Panc1 (cell line): Measurements from ENCODE around the gene TMEM61. TPM values are rescaled to one million over a fixed set of nuclear protein-coding genes. Genes with fewer than 3 reads are reported as not detected.

ENCODE experiments used
- ATAC-seq: fragments of 200-7000 bp; cut with Tn5 transposase; 2 replicates; pipeline ENCODE4 v1.9.1; 2020; ENCODE audit warnings: mild to moderate bottlenecking, moderate library complexity
- BruUV-seq: library from RNA; stranded (reverse); fragments of 400-500 nt; replicated peaks from 2 replicates; lab custom pipeline; 2021; lab: Mats Ljungman, UMichigan
- CTCF ChIA-PET: fragments of 300-600 bp; sonication (Branson Sonifier 250); formaldehyde crosslinking; loops from one replicate; lab custom pipeline; 2022; ENCODE audit warnings: antibody characterized with exemption; lab: Charles Lee
- POLR2A ChIA-PET: fragments of 300-600 bp; sonication (Branson Sonifier 250); formaldehyde crosslinking; loops from one replicate; lab custom pipeline; 2022; ENCODE audit warnings: antibody characterized with exemption; lab: Charles Lee
- DNase-seq: peaks from one replicate; pipeline ENCODE4 v3.0.0-alpha.2; 2010; ENCODE audit warnings: low read depth, low spot score
- H3K27ac ChIP-seq: 2 replicates; pipeline ENCODE4 v1.5.1; 2011; ENCODE audit warnings: mild to moderate bottlenecking, low read length, inconsistent platforms
- H3K27me3 ChIP-seq: fragments of 200-500 bp; sonication (Bioruptor generic); 2 replicates; pipeline ENCODE4 v1.6.0; 2014; ENCODE audit warnings: low read length, inconsistent platforms; ENCODE audit not compliant: control insufficient read depth, insufficient read depth
- H3K36me3 ChIP-seq: fragments of 200-500 bp; sonication (Bioruptor generic); 2 replicates; pipeline ENCODE4 v1.5.1; 2014; ENCODE audit warnings: inconsistent platforms, mild to moderate bottlenecking, low read length, moderate library complexity; ENCODE audit not compliant: control insufficient read depth, insufficient read depth
- H3K4me1 ChIP-seq: 2 replicates; pipeline ENCODE4 v1.5.1; 2011; ENCODE audit warnings: inconsistent platforms, mild to moderate bottlenecking, low read length, moderate library complexity; ENCODE audit not compliant: control insufficient read depth, insufficient read depth
- H3K4me3 ChIP-seq, 2 experiments: 2 replicates each; pipeline ENCODE4 v1.5.1; 2011 to 2012; ENCODE audit warnings: low read depth in 2 of 2, low read length in 2 of 2, mild to moderate bottlenecking in 2 of 2, inconsistent platforms in 1 of 2, moderate library complexity in 1 of 2
- H3K9me3 ChIP-seq: fragments of 200-500 bp; sonication (Bioruptor generic); 2 replicates; pipeline ENCODE4 v1.5.1; 2014; ENCODE audit warnings: low read depth, mild to moderate bottlenecking, inconsistent platforms, low read length, moderate library complexity; ENCODE audit not compliant: control insufficient read depth, insufficient read depth
- CTCF ChIP-seq: fragments of 450-650 bp; IDR thresholded peaks from 2 replicates; pipeline ENCODE4 v1.5.1; 2017; ENCODE audit warnings: mild to moderate bottlenecking
- POLR2AphosphoS5 ChIP-seq: IDR thresholded peaks from 2 replicates; pipeline ENCODE4 v1.6.1; 2012; ENCODE audit warnings: mild to moderate bottlenecking, low read depth, low read length, moderate library complexity
- REST ChIP-seq, 2 experiments: IDR thresholded peaks; 2 replicates each; pipeline ENCODE4 v1.6.1; 2011 to 2012; ENCODE audit warnings: low read depth in 2 of 2, control low read depth in 1 of 2, low read length in 1 of 2, mild to moderate bottlenecking in 1 of 2, moderate library complexity in 1 of 2; ENCODE audit not compliant: insufficient read depth in 1 of 2
- SIN3A ChIP-seq: IDR thresholded peaks from 2 replicates; pipeline ENCODE4 v1.6.1; 2012; ENCODE audit warnings: low read depth, mild to moderate bottlenecking, low read length, moderate library complexity, borderline replicate concordance; ENCODE audit not compliant: insufficient read depth
- TCF7L2 ChIP-seq: IDR thresholded peaks from 2 replicates; pipeline ENCODE4 v1.6.1; 2011; ENCODE audit warnings: mild to moderate bottlenecking, low read depth, low read length, inconsistent platforms
- in situ Hi-C: cut with HindIII; loops from 2 replicates; pipeline ENCODE4 v1.10.0; 2016; ENCODE audit warnings: low sequenced_read_pairs, low pct_unique_long_range_greater_than_20kb
- intact Hi-C: fragments of 100-400 bp; cut with micrococcal nuclease; formaldehyde crosslinking; loops from one replicate; pipeline ENCODE4 v1.10.0; 2022; ENCODE audit not compliant: unreplicated experiment
- total RNA-seq: library from RNA; stranded (reverse); gene quantifications from one replicate; pipeline ENCODE4 v1.2.1, GENCODE V29; 2021; ENCODE audit not compliant: unreplicated experiment

The TMEM61 gene
- total RNA-seq, 1 experiment from 2014 or later: not detected

- no peak for DNase-seq
- peaks cover 5% of the 10 kb centered on the region; the same call in 1 of the 2 replicates for H3K27me3 ChIP-seq
- H3K27ac ChIP-seq: no peak overlapping the region
- intact Hi-C loops (no loop called here), in situ Hi-C loops (no loop called here)
- H3K4me3 ChIP-seq: no peak overlapping the region
- no peaks in the 10 kb centered on the region for H3K9me3 ChIP-seq
- no peaks in the 10 kb centered on the region; the same call in 1 of the 2 replicates for H3K4me1 ChIP-seq
- no peak for TF ChIP-seq CTCF
- TF ChIP-seq REST (IDR thresholded peaks at IDR 0.05; ENCODE audit: insufficient read depth in 1 of 2, low read depth in 2 of 2, low read length in 1 of 2): no peak
- no peak for TF ChIP-seq TCF7L2
- TF ChIP-seq POLR2AphosphoS5: no peak
- no peak for TF ChIP-seq SIN3A
- no TSS peak for BruUV-seq
- ChIA-PET POLR2A (no interaction called here), CTCF (no interaction called here)
- ATAC-seq: no peak
- H3K36me3 ChIP-seq: no peaks in the 10 kb centered on the region
Measured at GRCh38 chr1:54981466-54981865, 1.0 kb downstream of the TMEM61 start.

GRCh38 chr1:54982739-54983138, 2.3 kb downstream of the TMEM61 start:
- Histone ChIP-seq H3K4me3 (no peak overlapping the region), H3K9me3 (no peaks in the 10 kb centered on the region), H3K27ac (no peak overlapping the region), H3K27me3 (peaks cover 5% of the 10 kb centered on the region; the same call in 1 of the 2 replicates), H3K36me3 (no peaks in the 10 kb centered on the region), H3K4me1 (no peaks in the 10 kb centered on the region; the same call in 1 of the 2 replicates)
- no TSS peak for BruUV-seq
- in situ Hi-C loops: no loop called here
- CTCF ChIA-PET: no interaction called here
- TF ChIP-seq SIN3A (no peak), REST (IDR thresholded peaks at IDR 0.05; ENCODE audit: insufficient read depth in 1 of 2, low read depth in 2 of 2, low read length in 1 of 2) (no peak), POLR2AphosphoS5 (no peak), TCF7L2 (no peak), CTCF (no peak)
- no peak for ATAC-seq
- intact Hi-C loops: no loop called here
- no peak for DNase-seq
- POLR2A ChIA-PET: no interaction called here
